ENCODE measurements around the gene SLC52A1. TPM values are rescaled to one million over a fixed set of nuclear protein-coding genes. Genes with fewer than 3 reads are reported as not detected.
"Not testable (repeated sequence)": the region's sequence is repeated elsewhere in the genome, so short reads cannot be mapped to it uniquely, and the experiment has no call there.

The SLC52A1 gene
- total and polyA plus RNA-seq, 10 of the 15 experiments (the other 5 are each of a cell fraction or from before 2014, with no cell fraction given): 0.04 to 0.11 TPM; not detected in 8

- TF ChIP-seq CTCF (IDR thresholded peaks at IDR 0.05 in 2 of 3, conservative IDR thresholded peaks at IDR 0.05 in 1 of 3; ENCODE audit: control insufficient read depth in 2 of 3, extremely low read depth in 1 of 3, insufficient read depth in 1 of 3, low read depth in 3 of 3, low read length in 3 of 3): peak; percentile 67 to 81 (median 69)
- TF ChIP-seq POU2F2 (IDR thresholded peaks at IDR 0.05; ENCODE audit: borderline replicate concordance, low read depth, low read length): peak; percentile 11; the same call in 1 of the 3 replicates
- peak; percentile 82; the same call in 1 of the 2 replicates for TF ChIP-seq MAX (IDR thresholded peaks at IDR 0.05; ENCODE audit: low read depth, low read length)
- TF ChIP-seq ZNF24 (IDR thresholded peaks at IDR 0.05): peak; percentile 81
- TF ChIP-seq DPF2 (IDR thresholded peaks at IDR 0.05): 0 out of 2 replicates have a peak, but pooled peaks have one; percentile 41
- peak; percentile 70 for TF ChIP-seq RAD21 (IDR thresholded peaks at IDR 0.05; ENCODE audit: insufficient read depth, low read depth, low read length)
- peak; percentile 57 for TF ChIP-seq NBN (IDR thresholded peaks at IDR 0.05)
- no peak for TF ChIP-seq TARDBP (IDR thresholded peaks at IDR 0.05; ENCODE audit: borderline replicate concordance)
- no peak for TF ChIP-seq SMAD5 (IDR thresholded peaks at IDR 0.05; ENCODE audit: low read depth)
- 0 out of 2 replicates have a peak, but pooled peaks have one; percentile 26 for TF ChIP-seq POLR2AphosphoS5 (IDR thresholded peaks at IDR 0.05; ENCODE audit: low read length)
- peak in 1 of 2 experiments; percentile 80; a peak in 2 of 3 replicates for TF ChIP-seq EGR1 (IDR thresholded peaks at IDR 0.05; ENCODE audit: borderline replicate concordance in 1 of 2, low read depth in 2 of 2, low read length in 2 of 2)
- 0 out of 2 replicates have a peak, but pooled peaks have one; percentile 18 for TF ChIP-seq RELB (IDR thresholded peaks at IDR 0.05; ENCODE audit: low read depth)
- TF ChIP-seq EED (IDR thresholded peaks at IDR 0.05; ENCODE audit: low read depth): no peak
- TF ChIP-seq RB1 (IDR thresholded peaks at IDR 0.05; ENCODE audit: borderline replicate concordance): peak; percentile 31; the same call in 1 of the 2 replicates
Observed at GRCh38 chr17:5031365-5032082, 3.7 kb downstream of the SLC52A1 start (continued).

- FAIRE-seq; H3K36me3 ChIP-seq (ENCODE audit: control insufficient read depth in 2 of 2, insufficient read depth in 2 of 2, low read length in 1 of 2); DNase-seq (ENCODE audit: low read depth, low spot score); H4K20me1 ChIP-seq (ENCODE audit: control insufficient read depth, insufficient read depth); H3K9ac ChIP-seq (ENCODE audit: control insufficient read depth, insufficient read depth, low read length); ATAC-seq; H3K27me3 ChIP-seq (replicated peaks in 1 of 2; ENCODE audit: control insufficient read depth in 2 of 2, insufficient read depth in 2 of 2, low read length in 1 of 2); H3K4me2 ChIP-seq (ENCODE audit: control insufficient read depth, insufficient read depth); in situ Hi-C loops (cut with MboI); H2AFZ ChIP-seq (ENCODE audit: control insufficient read depth, low read depth, low read length); BruUV-seq (replicated peaks); H3K27ac ChIP-seq (ENCODE audit: control insufficient read depth, insufficient read depth); H3K9me3 ChIP-seq (replicated peaks; ENCODE audit: control insufficient read depth, insufficient read depth, low read length); H3K79me2 ChIP-seq (ENCODE audit: control insufficient read depth, insufficient read depth, low read length); H3K4me3 ChIP-seq: not testable (repeated sequence)
- peaks cover 14% of the 10 kb centered on the region for H3K4me1 ChIP-seq (ENCODE audit: control insufficient read depth, insufficient read depth, low read length)
- 94% methylated on average over 2 of the region's 2 CpGs for WGBS (ENCODE audit: insufficient coverage, insufficient replicate concordance, low lambda C conversion rate, missing lambda C conversion rate)
- intact Hi-C loops (cut with micrococcal nuclease; ENCODE audit: unreplicated experiment): loop anchor here (2.0 to 5.0 kb wide), 2 partner anchors 33 kb away; partner anchors contain the start of genes INCA1 and KIF1C
- ChIA-PET SMC1A (ENCODE audit: uncharacterized antibody, unreplicated experiment) (interaction anchor here (0.8 to 3.2 kb wide), 9 partner anchors 13 to 208 kb away, joined by 3 to 38 read pairs (median 4); partner anchors contain the start of genes CAMTA2, SPAG7 and ZNF232), CTCF (interaction anchor here (0.6 to 3.2 kb wide), 20 partner anchors 10 to 433 kb away, joined by 3 to 45 read pairs (median 5); partner anchors contain the start of genes CAMTA2, CHRNE, INCA1 and KIF1C), POLR2A (interaction anchor here (0.9 to 2.6 kb wide), 6 partner anchors 13 to 197 kb away, joined by 3 to 9 read pairs (median 4); partner anchors contain the start of genes INCA1, KIF1C, RNF167 and SLC25A11), RAD21 (ENCODE audit: unreplicated experiment) (interaction anchor here (0.6 to 3.0 kb wide), 6 partner anchors 31 to 161 kb away, joined by 3 to 15 read pairs (median 4); partner anchors contain the start of genes INCA1, KIF1C and SPAG7)
Observed at GRCh38 chr17:5030168-5030567, 5.1 kb downstream of the SLC52A1 start.
